Left kidney (tissue), 2 donors: ENCODE results near the gene UPF2. TPM values are rescaled to one million over a fixed set of nuclear protein-coding genes. Genes with fewer than 3 reads are reported as not detected.
"Not testable (repeated sequence)": the region's sequence is repeated elsewhere in the genome, so short reads cannot be mapped to it uniquely, and the experiment has no call there.

Source experiments
- DNase-seq: peaks from one replicate; pipeline ENCODE4 v3.0.0-alpha.2; 2013
- polyA plus RNA-seq: library from polyadenylated mRNA; unstranded; fragments of 120-200 nt; gene quantifications from one replicate; pipeline ENCODE4 v1.2.1, GENCODE V29; 2013; ENCODE audit not compliant: insufficient read length

The UPF2 gene
- polyA plus RNA-seq, 1 donor: 42.8 TPM

GRCh38 chr10:12048547-12048946 is 5.9 kb upstream of the UPF2 start:
- DNase-seq: no peak

- DNase-seq: no peak
These were observed 3.0 kb upstream of the UPF2 start for GRCh38 chr10:12045596-12045995.

- DNase-seq: no peak
These were observed 206 bp downstream of the UPF2 start for GRCh38 chr10:12042409-12042796.

- no peak for DNase-seq
These were observed 722 bp downstream of the UPF2 start for GRCh38 chr10:12041766-12042408.

- no peak for DNase-seq
These were observed 6.4 kb downstream of the UPF2 start for GRCh38 chr10:12036073-12036655.

GRCh38 chr10:12031404-12031803 is 11.2 kb downstream of the UPF2 start:
- no peak for DNase-seq

GRCh38 chr10:12027539-12027938 is 15.1 kb downstream of the UPF2 start:
- DNase-seq: no peak

- no peak for DNase-seq
These were observed 17.0 kb downstream of the UPF2 start for GRCh38 chr10:12025591-12025990.

- no peak for DNase-seq
These were observed 19.9 kb downstream of the UPF2 start for GRCh38 chr10:12022580-12023257.

GRCh38 chr10:12020574-12020973 is 22.0 kb downstream of the UPF2 start:
- DNase-seq: no peak

- no peak for DNase-seq
These were observed 23.2 kb downstream of the UPF2 start for GRCh38 chr10:12019283-12019971.

- DNase-seq: no peak
These were observed 23.9 kb downstream of the UPF2 start for GRCh38 chr10:12018438-12019282.

- DNase-seq: no peak
These were observed 28.7 kb downstream of the UPF2 start for GRCh38 chr10:12013926-12014325.

- not testable (repeated sequence) for DNase-seq
These were observed 29.2 kb downstream of the UPF2 start for GRCh38 chr10:12013391-12013790.

- no peak for DNase-seq
These were observed 32.3 kb downstream of the UPF2 start for GRCh38 chr10:12010353-12010752.

- DNase-seq: not testable (repeated sequence)
These were observed 33.8 kb downstream of the UPF2 start for GRCh38 chr10:12008842-12009241.

GRCh38 chr10:12006671-12007070 is 35.9 kb downstream of the UPF2 start:
- no peak for DNase-seq

GRCh38 chr10:11993834-11994468 is 48.7 kb downstream of the UPF2 start:
- no peak for DNase-seq

- DNase-seq: no peak
These were observed 53.7 kb downstream of the UPF2 start for GRCh38 chr10:11988924-11989323.

- peak; percentile 86 for DNase-seq
These were observed 55.9 kb downstream of the UPF2 start for GRCh38 chr10:11986593-11987216.

- no peak for DNase-seq
These were observed 60.4 kb downstream of the UPF2 start for GRCh38 chr10:11982253-11982652.
